Activated CD8-positive, alpha-beta memory T cell treated with anti-CD3 and anti-CD28 coated beads, Interleukin-2, amount 50 U/mL, for 24 hours (primary cell): Measurements from ENCODE around the gene SNX18.

Experiments
- DNase-seq: peaks from one replicate; pipeline ENCODE4 v3.0.0-alpha.2; 2020; ENCODE audit errors: extremely low read depth

Gene SNX18

DNA sequence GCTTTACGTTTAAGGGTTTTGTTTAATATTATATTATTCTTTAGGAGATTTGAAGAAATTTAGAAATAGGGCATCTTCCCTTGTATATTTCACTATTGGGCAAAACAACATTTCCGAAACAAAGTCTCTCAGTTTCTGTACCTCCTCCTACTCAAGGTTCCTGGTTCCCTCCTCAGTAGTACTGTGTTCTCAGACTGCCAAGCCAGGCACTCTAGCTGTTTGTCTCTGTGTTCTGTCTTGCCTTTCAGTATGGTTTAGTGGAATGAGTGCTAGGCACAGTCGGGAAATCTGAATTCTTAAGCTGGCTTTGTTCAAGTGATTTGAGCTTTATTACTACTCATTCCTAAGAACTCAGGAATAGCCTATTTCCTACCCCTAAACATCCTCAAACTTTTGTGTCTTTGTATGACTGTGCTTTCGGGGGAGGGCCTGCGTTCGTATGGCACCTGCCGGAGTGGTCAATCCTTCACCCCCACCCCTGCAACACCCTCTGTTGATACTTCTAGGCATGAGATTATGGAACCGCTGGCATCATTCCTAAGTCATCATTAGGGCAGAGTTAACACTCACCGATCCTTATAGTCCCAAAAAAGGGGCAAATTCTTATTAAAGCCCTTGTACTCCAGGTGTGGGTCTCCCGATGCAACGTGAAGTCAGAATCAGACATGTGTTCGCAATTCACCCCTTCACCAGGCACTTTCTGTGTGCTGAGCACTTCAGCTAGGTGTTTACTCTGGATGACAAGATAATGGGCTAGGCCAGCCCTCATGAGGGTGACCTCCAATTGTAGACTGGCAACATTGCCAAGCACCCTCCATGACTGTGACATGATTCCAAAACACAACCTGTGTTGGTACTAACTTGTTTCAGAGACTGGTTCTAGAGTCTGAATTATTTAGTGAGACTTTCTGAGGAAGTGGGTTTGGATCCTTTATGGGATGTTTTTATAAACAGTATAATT lies 24.5 kb downstream of the SNX18 start:
- no peak for DNase-seq

DNA sequence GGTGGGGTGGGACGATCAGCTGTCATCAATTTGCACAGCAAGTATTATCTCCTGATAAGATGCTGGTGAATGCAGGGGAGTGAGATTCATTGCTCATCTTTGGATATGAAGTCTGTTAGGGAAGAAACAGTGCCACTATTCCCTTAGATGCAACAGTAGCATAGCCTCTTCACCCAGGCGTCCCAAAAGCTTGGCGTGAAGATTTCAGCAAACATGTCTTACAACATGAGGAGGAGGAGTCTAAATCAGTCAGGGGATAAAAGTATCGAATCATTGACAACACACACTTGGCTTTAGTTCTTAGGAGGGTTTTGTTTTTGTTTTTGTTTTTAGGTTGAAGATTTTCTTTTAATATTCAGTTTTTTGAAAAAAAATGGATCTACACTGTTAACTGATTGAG lies 26.5 kb downstream of the SNX18 start:
- DNase-seq: no peak

DNA sequence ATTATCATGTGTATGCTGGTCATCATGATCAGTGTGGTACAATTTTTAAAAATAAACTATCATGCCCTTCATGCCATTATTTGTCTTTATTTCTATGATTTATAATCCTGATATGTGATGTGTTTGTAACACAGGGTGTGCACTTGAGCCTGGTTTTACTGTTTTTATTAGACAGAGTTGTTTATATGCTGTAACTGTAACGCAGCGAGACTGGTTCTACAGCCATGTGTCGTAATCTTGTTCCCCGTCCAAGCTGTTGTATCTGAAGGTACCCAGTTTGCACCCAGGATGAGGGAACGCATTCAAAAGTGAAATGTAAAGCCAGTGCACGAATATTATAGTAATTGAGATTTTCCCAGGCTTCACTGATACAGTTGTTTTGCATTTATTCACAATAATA lies 28.2 kb downstream of the SNX18 start:
- no peak for DNase-seq

DNA sequence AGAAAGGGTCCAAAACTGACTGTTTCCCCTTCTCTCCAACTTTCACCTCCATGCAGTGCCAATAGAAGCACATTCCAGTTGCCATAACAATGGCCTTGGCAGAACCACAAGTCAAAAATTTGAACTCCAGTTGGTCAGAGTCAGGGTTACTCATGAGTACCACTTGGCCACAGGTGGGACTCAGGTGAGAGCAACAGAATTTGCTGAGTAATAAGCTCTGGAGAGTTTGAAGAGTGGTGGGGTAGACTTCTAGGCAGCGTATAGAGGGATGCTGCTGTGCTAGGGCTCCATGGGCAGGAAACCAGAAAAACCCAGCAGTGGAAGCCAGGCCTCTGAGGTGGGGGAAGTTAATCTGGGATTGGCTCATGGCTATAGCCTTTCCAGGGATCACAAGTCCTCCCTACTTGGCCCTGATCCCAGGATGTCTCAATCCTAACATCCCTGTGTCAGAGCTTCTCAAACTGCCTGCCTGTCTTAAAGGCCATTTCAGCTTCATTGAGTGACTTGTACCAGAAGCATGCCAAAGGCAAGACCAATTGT lies 30.2 kb downstream of the SNX18 start:
- DNase-seq: no peak

DNA sequence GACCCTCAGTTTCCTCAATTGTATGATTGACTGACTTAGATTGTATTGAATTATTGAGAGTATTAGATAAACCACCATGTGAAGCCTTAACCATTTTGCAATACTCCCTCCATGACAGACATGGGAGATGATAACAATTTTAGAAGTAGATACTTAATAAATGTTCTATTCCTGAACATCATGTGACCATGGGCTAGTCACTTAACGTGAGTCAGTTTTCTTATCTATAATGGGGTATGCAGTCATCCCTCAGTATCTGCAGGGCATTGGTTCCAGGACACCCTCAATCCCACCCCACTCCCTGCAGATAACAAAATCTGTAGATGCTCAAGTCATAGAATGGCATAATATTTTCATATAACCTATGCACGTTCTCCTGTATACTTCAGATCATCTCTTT lies 31.0 kb downstream of the SNX18 start:
- no peak for DNase-seq

DNA sequence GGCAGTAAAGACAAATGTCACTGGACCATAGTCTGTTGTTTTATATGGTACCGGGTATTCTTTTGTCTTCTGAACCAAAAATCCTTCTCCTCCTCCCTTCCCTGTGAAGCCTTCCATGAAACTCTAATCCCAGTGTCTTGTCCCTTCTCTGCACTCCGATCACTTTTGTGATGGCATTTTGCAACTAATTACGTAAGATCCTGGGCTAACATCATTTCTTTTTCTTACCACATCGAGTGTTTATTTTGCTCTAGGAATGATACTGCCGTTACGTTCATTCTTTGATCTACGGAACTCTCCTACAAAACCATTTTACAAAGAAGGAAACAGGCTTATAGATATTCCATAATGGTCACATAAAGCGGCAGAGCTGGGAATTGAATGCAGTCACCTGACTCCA lies 33.7 kb downstream of the SNX18 start:
- no peak for DNase-seq

DNA sequence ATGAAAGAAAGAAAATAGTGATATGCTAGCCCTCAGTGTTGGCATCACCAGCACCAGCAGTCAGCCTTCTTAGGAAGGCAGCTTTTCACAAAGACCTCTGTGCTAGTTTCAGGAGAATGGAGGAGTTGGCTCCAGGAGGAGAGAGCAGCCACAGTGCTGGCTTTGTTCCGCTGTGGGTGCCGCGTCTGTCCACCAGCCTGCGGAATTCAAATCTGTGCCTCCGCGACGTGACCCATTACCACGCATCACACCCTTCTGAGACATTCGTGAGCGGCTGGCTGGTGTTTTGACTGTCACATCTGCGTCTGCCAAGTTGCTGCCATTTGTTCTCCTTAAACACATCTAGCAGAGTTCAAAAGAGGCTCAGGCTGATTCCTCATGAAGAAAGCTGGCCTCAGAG lies 34.4 kb downstream of the SNX18 start:
- no peak for DNase-seq

DNA sequence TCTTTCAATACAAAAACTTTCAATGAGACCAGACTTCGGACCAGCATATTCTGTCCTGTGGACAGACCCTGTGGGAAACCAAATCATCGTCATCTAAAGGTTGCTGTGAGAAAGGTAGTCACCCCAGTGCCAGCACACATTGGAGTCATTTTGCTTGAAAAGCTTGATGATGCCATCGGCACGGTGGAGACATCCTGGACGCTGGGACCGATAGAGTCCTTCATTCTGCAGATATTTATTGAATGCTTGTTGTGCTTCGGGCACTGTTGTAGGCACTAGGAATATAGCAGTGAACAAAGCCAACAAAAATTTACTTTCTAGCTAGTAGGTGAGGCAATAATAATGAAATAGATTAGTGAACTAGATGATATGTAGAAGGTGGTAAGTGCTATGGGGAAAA lies 34.9 kb downstream of the SNX18 start:
- DNase-seq: no peak

DNA sequence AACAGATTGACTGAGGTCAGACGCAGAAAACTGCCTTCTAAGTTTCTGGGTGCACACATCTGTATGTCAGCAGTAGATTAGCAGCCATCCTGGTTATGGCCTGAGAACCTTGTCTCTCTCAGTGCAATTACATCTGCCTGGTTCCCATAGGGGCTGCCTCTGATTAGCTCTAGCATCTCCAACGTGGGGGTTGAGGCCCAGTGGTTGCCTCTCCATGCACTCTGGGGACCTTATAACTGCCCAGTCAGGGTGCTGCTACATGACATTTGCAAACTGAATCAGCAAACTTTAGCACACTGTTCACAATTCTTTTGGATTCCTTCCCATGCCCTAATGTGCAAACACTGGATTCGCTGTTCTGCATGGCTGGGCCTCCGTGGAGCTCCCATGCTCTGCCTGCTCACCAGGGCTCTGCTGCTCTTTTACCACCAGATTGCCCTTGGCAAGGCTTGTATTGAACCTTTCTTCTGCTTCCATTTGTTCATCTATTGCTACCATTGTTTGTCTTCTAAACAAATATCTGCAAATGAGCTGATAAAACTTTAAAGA lies 36.2 kb downstream of the SNX18 start:
- DNase-seq: no peak

DNA sequence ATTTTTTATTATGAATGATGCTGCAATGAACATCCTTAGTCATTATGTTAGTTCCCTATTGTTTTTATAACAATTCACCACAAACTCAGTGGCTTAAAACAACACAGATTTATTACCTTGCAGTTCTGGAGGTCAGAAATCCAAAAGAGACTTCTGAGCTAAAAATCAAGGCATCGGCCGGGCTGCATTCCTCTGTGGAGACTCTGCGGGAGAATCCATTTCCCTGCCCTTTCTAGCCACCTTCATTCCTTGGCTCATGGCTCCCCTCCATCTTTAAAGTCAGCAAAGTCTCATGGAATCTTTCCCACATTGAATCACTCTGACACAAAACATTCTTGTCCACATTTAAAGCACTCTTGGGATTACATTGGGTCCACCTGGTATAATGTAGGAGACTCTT lies 38.6 kb downstream of the SNX18 start:
- no peak for DNase-seq

DNA sequence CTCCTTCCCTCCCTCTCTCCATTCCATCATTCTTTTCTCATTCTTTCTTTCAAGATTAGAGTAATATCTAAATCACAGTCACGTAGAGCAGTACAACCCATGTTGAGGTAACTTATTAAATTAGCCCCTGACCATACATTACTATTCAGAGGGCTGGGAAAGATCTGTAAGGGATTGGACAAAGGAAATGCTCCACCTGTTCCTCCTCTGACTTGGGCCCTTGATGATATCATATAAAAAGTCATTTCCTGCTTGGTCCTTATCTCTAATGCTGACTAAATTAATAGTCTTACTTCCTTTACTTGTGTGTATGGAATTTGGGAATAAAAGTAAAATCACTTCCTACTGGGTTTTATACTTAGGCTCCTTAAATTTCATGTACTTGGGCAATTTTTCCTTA lies 40.8 kb downstream of the SNX18 start:
- no peak for DNase-seq

DNA sequence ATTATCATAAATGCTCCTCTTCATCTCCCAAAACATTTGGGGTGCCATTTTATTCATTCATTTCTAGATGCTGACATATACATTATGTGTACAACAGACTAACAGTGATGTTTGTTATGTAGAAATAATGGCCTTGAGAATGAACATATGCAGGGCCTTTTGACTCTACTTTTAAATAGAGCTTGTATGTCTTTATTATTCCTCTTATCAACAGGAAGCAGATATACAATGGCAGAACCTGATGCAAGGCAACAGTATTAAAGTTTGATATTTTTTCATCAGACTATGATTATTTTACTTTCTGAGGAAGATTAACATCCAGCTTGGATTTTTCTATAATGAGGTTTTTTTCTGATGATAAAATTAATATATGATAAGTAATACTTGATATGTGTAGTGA lies 44.1 kb downstream of the SNX18 start:
- DNase-seq: no peak

DNA sequence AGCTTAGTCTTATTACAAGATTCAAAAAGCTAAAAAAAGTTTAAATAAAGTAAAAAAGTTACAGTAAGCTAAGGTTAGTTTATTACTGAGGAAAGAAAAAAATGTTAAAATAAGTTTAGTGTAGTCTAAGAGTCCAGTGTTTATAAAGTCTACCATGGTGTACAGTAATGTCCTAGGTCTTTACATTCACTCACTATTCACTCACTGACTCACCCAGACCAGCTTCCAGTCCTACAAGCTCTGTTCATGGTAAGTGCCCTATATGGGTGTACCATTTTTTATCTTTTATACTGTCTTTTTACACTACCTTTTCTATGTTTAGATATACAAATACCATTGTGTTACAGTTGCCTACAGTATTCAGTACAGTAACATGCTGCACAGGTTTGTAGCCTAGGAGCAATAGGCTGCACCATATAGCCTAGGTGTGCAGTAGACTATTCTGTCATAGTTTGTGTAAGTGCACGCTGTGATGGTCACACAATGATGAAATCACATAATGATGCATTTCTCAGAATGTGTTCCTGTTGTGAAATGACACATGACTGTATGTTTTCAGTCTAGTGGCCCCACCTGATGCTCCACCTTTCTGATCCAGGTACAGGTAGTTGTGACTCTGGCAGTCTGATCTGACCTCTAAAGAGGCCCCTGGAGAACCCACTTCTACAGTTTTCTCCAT lies 45.7 kb downstream of the SNX18 start:
- DNase-seq: no peak

DNA sequence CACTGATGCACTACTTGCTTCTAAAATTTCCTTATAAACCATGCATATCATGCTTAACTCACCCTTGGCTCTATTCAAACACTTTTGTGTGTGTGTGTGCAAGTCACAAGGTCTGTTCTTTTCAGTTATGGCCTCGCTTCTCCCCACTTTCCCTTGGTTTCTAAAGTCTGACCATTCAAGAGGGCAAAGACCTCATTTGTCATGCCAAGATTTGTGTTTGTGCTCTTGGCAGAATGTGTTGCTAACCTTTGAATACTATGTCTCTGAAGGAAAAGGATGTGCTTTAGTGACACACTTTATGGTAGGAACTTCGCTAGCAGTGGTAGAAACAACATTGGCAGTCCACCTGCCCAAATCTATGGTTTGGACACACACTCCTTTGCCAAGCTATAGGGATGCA lies 50.4 kb downstream of the SNX18 start:
- DNase-seq: no peak

DNA sequence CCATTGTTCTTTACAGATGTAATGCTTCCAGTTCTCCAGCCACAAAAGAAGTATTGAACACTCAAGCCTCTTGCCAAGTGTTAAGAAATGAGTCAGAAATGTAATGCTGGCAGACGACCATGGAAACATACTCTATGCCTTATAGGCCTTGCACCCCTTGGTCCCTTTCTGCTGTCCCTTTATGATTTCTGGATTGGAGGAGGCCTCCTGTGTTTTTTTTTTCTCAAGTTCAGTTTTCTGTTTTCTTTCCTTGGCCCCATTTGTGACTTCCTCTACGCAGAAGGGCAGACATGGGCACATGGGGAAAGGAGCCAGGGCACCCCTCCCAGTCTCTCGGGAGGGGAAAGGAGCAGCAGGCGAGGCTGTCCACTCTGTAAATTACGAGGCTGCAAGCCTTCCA lies 53.4 kb downstream of the SNX18 start:
- no peak for DNase-seq

DNA sequence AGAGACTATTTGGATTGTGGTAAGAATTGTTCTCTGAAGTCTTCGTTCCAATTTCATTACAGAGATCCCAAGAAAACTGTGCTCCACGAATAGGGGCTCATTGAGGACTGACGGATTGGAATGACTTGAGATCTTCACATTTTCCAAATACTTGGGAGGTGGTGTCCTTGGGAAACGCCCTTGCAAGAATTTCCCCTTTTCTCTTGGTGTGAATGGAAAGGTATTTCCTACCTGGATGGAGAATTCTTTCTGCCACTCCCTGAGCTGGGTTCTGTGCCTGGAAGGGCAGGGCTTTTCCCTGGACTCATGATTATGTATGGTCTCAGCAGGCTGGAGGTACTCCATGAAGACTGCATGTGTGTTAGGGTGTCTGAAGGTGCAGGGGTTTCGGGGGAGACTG lies 53.9 kb downstream of the SNX18 start:
- no peak for DNase-seq

DNA sequence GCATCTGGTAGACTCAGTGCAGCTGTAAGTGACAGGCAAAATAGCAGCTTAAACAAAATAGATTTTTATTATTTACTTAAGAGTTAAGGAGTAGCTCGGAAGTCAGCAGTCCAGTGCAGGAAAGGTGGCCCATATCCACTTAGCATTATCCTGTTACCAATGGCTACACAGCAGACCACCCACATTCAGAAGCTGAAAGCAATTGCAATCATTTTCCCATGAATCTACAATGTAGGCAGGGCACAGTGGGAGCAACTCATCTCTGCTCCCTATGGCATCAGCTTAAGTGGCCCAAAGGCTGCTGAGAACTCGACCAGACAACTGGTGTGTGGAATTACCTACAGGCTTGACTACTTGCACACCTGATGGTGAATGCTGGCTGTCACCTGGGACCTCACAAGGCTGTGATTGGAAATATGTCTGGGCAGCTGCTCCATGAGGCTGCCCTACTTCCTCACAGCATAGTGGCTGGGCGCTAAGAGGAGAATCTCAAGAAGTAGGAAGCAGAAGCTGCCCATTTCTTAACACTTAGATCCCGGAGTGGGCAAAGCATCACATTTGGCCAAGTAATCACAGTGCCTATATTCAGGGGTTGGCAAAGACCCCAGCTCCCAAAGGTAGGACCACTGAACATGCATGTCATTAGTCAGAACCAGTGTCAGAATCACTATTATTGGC lies 56.4 kb downstream of the SNX18 start:
- no peak for DNase-seq

DNA sequence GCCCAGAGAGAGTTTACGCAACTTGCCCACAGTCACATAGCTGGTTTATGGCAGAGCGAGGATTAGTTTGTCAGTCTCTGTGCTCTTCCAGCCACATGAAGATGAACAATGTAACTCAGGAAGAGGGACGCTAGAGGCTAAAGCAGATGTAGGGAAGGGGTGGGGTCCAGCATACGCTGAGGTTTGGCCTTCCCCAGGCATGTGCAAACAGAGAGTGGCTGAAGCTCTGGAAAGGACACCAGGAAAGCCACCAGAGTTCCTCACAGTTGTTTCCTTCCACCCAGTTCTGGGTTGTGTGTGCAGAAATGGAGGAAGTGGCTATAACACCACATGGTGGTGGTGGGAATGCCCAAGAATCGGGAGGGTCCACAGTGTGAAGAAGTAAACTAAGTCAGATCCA lies 60.0 kb downstream of the SNX18 start:
- no peak for DNase-seq

DNA sequence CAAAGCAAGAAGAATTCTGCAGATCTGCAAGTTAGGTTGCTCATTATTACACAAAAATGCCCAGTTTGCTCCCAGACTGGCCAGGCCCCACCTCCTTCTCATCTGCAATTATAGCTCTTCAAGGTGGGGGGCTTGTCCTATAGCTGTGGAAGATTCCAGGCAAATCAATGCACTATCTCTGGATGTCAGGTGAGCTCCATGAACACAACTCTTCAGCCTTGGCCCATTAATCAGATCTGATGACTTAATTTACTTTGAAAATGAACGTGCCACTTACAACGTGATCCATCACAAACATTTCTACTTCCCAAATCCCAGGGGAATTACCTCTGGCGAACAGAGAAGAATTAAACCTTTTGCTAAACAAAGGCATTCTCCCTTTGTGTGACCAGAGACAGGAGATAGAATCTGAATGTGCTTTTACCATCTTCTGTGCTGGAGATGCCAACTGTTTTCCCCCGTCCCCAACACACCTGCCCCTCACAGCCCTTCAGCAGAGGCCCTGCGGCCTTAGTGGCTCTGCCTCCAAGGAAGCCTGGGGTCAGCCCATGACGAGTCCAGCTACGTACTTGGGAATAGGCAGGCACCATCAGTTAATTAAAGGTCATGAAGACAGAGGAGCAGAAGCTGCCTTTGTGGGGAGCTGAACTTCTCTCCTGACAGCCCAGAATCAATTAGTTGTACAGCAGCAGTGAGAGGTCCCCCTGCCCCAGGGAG lies 60.5 kb downstream of the SNX18 start:
- no peak for DNase-seq

DNA sequence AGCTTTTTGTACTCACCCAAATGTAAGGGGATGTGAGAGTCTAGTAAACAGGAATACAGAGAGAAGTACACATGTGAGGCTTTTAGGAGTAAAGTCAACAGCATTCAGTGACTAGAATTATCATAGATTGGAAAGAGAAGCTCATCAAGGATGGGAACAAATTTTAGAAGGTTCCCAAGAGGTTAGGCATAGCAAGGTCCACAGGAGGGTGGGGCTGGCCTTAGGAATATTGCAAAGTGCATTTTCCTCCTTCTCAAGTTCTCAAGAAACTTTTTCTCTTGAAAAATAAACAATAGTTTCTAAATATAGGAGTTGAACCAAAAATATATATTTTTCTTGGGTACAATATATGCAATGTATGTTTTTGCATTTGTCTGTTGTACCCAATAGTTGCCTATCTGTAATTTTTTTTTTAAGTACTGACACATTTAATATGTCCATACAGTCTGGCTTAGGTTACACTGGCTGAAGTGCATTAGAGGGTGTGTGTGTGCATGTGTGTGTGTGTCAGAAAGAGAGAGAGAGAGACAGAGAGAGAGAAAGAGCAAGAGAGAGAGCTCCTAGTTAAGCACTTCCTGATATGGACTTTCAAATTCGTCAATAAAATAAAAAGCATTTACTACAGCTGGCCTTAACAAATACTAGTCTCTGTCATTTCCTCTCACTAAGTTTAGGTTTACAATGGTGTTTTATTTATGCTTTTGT lies 62.2 kb downstream of the SNX18 start:
- no peak for DNase-seq
